Fibroblast of lung (primary cell): ENCODE results near the gene FAM193A.

Experiments
- CTCF ChIP-seq, 2 donors: IDR thresholded peaks in 1 of 2; conservative IDR thresholded peaks in 1 of 2; 1 replicate in 1 of 2; 2 replicates in 1 of 2; pipeline ENCODE4 v1.5.1; 2011 to 2012; ENCODE audit warnings: low read length in 2 of 2, control low read depth in 1 of 2, inconsistent platforms in 1 of 2, low read depth in 1 of 2, mild to moderate bottlenecking in 1 of 2
- EZH2 ChIP-seq: IDR thresholded peaks from 2 replicates; pipeline ENCODE4 v1.5.1; 2012; ENCODE audit warnings: low read length, control low read depth, mild to moderate bottlenecking; ENCODE audit errors: missing control alignments

- TF ChIP-seq CTCF (conservative IDR thresholded peaks at IDR 0.05 in 1 of 2, IDR thresholded peaks at IDR 0.05 in 1 of 2; ENCODE audit: low read depth in 1 of 2, low read length in 2 of 2) (no peak), EZH2 (no peak)
Observed at GRCh38 chr4:2767046-2767704, 230.7 kb downstream of the FAM193A start.
